Eye (tissue), 1 donor: ENCODE data around the gene KRT8.
A peak's percentile ranks its signal among the peaks of the same experiment; 100 is the strongest.
"Not testable (repeated sequence)": the region's sequence is repeated elsewhere in the genome, so short reads cannot be mapped to it uniquely, and the experiment has no call there.

Source experiments
- DNase-seq: peaks from one replicate; pipeline ENCODE4 v3.0.0-alpha.2; 2015

The KRT8 gene

GRCh38 chr12:52900896-52901714, 3.8 kb downstream of the KRT8 start:
- no peak for DNase-seq

GRCh38 chr12:52900166-52900895, 4.5 kb downstream of the KRT8 start:
- no peak for DNase-seq

DNA sequence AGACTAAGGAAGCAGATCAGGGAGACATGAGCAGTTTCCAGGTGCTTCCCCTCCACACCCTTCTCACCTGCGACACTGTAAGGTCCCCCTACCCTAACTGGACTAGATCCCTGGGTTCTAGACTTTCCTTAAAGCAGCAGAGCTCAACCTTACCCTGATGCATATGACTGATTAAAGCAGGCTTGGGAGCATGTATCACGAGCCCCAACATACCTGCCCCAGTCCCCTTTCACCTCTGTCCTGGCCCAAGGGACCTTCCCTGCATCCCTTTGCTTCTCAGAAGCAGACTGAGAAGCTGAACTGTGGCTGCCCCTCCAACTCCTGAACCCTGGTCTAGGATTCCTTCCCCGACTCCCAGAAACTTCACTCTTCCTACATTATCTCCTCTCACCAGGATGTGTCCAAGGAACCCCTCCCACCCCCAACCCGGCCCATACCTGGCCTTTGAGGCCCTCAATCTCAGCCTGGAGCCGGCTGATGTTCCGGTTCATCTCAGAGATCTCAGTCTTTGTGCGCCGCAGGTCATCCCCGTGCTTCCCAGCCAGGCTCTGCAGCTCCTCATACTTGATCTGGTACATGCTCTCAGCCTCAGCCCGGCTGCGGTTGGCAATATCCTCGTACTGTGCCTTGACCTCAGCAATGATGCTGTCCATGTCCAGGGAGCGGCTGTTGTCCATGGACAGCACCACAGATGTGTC, 5.4 kb downstream of the KRT8 start:
- DNase-seq, result no peak

DNA sequence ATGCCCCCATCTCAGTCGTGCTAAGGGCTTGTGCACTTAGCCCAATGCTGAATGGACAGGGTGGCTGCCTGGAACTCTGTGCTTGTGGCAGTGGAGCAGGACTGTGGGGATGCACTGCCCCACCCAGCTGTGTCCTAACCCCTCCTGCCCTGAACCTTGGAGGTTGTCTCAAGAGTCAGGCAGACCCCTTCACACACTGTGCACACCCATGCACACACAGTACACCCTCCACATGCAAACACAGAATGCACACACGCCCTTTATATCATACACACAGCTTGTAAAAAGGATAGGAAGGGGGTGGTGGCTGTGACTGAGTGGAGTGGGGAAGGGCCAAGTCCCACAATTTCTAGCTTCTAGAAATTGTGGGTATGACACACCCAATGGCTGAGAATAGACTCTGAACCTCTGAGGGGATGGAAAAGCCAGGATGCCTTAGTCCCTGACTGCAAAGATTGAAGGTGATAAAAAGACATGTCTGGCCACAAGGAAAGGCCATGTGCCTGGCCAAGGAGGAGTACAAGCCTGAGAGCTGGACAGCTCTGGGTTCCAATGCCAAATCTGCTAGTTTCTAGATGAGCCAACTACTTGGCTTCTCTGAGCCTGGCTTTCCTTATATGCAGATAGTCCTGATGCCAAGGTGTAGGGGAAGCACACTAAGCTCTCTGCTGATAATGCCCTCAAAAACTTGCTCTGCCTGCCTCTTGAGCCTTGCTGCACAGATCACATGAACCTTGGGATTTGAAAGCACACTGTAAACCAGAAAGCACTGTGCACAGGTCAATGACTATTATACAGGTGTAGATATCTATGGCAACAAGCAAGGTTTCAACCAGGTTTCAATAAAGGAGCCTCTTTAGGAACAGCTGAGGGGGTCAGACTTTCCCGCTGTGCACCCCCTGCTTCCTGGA, 8.4 kb downstream of the KRT8 start:
- no peak for DNase-seq

DNA sequence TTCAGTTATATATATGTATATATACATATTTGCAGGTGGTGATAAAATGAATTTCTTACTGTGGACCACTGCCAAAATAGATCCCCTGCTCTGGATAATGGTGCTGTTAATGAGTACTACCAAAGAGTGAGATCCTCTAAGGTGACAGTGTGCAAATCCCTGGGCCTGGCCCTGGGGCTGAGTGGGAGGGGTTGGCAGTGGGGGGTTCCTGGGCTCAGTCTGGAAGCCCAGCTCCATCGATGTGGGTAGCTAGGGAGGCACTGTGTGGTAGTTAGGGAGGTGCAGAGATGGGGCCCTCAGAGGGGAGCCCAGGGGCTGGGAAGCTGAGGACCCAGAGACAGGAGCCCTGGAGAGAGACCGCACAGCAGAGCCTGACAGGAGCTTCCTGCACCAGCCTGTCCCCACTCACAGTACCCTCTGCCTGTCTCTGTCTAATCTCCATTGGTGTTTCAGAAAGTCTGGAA, 9.1 kb downstream of the KRT8 start:
- DNase-seq, result no peak

DNA sequence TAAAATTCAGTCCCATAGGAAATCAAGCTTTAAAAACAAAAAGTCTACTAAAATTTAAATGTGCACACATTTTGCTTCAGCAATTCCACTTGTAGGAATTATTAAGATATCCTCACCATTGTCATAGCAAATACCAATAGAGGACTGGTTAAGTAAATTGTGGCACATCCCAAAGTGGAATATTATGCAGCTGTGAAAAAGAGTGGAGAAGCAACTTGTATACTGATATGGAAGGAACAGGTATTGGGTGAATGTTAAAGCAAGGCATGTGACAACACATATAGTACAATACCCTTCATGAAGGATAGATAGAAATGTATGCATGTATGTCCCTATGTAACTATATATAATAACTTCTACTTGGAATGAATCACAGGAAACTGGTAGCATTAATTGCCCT, 11.9 kb downstream of the KRT8 start:
- no peak for DNase-seq

- DNase-seq, result no peak
Observed at GRCh38 chr12:52892207-52892852, 12.5 kb downstream of the KRT8 start.

DNA sequence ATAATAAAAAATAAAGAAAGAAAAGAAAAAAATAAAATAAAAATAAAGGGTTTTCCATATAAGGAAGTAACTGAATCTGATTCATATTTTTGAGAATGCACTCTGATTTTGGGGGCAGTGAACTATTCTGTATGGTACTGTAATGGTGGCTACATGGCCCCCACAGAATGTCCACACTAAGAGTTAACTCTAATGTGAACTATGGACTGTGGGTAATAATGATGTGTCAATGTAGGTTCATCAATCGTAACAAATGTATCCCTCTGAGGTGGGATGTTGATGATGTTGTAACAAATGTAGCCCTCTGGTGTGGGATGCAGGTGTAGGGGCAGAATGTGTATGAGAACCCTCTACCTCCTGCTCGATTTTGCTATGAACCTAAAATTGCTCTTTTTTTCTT, 13.8 kb downstream of the KRT8 start:
- DNase-seq, result no peak

DNA sequence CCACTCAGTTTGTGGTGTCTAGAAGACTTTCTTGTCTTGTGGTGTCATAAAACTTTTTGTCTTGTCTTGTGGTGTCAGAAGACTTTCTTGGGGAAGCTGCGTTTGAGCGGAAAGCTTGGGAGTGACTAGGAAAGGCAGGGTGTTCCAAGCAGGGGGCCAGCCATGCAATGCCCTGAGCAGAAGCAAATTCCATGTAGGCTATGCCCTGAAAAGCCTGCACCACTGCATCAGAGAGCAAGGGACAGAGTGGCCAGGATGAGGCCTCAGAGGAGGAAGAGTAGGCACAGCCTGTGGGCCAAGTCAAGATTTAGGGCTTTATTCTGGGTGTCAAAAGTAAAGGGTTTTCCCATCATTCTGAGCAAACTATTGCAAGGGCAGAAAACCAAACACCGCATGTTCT, 14.5 kb downstream of the KRT8 start:
- no peak for DNase-seq

- peak; percentile 85 for DNase-seq
Observed at GRCh38 chr12:52884526-52885293, 20.2 kb downstream of the KRT8 start.

DNA sequence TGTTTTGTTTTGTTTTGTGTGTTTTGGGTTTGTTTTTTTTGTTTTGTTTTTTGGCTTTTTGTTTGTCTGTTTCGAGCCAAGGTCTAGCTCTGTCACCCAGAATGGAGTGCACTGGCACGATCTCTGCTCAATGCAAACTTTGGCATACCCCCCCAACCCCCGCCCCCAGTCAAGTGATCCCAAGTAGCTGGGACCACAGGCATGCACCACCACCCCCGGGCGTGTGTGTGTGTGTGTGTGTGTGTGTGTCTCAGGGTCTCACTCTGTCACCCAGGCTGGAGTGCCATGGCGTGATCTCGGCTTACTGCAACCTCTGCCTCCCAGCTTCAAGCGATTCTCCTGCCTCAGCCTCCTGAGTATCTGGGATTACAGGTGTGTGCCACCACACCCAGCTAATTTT, 24.4 kb downstream of the KRT8 start:
- DNase-seq, result not testable (repeated sequence)

DNA sequence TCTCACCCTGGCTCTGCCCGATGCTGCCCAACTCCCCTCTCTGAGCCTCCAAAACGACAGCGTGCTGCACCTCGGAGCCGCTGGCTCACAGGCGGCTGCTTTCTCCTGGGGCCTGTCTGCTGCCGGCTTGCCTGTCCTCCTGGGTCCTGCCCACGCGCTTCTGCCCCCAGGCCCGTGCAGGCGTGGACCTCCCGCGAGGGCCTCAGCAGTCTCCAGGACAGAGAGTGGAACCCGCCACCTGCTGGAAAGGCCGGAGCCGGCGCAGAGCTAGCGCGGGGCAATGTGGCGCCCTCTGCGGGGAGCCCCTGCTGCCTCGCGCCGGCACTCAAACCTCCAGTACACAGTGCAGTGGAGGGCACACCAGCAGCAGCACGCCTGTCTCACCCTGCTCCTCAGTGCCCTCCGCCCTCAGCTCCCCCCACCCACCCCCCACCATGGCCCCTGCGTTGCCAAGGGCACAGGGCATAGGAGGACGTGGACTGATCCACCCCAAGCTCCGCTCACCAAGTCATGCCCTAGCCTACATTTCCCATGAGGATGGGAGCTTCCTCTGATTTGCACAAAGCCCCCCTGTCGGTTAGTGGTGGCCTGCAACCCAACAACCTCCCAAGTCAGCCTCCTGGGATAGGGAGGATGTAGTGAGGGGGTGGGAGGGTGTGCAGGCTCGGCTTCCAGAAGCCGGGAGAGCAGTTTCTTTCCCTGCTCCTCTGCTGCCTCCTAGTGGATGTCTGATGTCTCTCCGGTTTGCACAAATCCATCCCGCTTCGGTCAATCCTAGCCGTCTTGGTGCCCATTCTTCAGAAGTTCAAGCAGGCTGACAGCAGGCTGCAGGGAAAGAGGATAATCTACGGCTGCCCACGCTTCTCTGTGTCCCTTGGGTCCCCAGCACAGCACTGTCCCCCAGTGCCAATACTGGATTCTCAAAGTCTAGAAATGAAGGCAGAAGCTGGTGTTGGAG, 25.2 kb downstream of the KRT8 start:
- peak; percentile 97 for DNase-seq

- DNase-seq, result no peak
Observed at GRCh38 chr12:52878507-52879393, 26.1 kb downstream of the KRT8 start.

GRCh38 chr12:52877242-52877641, 27.6 kb downstream of the KRT8 start:
- DNase-seq, result no peak

- no peak for DNase-seq
Observed at GRCh38 chr12:52876372-52876771, 28.5 kb downstream of the KRT8 start.

GRCh38 chr12:52874573-52875435, 30.1 kb downstream of the KRT8 start:
- DNase-seq, result no peak

- peak; percentile 72 for DNase-seq
Observed at GRCh38 chr12:52873832-52874572, 30.9 kb downstream of the KRT8 start.
